T-helper 9 cell (primary cell): Measurements from ENCODE around the gene GLCCI1.
"Not testable (repeated sequence)": the region's sequence is repeated elsewhere in the genome, so short reads cannot be mapped to it uniquely, and the experiment has no call there.

Experiments used
- DNase-seq: peaks from one replicate; pipeline ENCODE4 v3.0.0-alpha.2; 2020

GLCCI1 gene

DNA sequence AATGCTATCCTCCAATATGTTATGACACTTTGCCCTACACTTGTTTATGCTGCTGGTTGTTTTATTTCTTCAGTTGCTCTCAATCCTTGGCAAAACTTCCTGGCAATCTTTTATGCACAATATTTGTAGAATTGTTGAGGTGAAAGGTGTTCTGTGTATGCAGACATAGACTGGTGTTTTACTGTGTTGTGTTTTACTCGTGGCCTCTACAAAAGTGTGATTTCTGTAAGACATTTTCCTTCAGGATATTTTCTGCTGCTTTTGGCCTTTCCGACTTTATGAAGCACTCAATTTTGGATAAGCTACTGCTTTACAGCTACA is 21.8 kb downstream of the GLCCI1 start:
- no peak for DNase-seq

DNA sequence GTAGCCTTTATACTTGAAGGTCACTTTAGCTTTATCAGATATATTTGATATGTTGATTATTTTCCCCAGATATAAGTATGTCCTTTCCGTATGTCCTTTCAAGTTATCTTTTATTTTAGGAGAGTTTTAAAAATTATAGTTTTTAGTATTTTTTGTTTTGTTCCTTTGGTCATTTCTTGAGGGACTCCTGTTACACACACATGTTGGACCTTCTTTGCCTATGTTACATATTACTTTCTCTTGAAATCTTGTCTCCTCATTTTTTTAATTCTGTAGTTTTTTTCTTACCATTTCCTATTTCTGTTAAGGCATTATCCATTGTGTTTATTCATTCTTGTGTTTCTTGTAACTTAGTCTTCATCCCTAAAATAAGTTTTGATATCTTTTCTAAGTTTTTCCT is 23.9 kb downstream of the GLCCI1 start:
- DNase-seq = no peak

DNA sequence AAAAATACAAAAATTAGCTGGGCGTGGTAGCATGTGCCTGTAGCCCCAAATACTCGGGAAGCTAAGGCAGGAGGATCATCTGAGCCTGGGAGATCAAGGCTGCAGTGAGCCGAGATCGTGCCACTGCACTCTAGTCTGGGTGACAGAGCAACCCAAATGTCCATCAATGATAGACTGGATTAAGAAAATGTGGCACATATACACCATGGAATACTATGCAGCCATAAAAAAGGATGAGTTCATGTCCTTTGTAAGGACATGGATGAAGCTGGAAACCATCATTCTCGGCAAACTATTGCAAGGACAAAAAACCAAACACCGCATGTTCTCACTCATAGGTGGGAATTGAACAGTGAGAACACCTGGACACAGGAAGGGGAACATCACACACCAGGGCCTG is 26.8 kb downstream of the GLCCI1 start:
- DNase-seq = not testable (repeated sequence)

DNA sequence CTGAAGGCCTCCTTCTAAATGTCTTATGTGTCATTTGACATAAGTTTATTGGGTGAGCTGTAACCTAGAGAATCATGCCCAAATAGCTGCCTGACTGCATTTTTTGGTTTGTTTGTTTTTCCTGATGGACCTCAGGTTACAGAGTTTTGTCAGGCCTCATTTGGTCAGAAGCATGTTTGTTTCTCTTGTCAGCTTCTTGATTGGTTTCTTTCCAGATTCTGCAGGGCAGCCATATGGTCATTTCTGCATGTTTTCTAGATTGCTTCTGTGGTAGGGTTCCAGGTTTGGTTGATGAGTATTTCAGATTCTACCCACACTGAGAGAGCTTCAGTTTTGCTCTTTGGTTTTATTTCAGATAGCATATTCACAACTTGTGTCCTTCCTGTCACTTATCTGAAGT is 28.0 kb downstream of the GLCCI1 start:
- DNase-seq = no peak

DNA sequence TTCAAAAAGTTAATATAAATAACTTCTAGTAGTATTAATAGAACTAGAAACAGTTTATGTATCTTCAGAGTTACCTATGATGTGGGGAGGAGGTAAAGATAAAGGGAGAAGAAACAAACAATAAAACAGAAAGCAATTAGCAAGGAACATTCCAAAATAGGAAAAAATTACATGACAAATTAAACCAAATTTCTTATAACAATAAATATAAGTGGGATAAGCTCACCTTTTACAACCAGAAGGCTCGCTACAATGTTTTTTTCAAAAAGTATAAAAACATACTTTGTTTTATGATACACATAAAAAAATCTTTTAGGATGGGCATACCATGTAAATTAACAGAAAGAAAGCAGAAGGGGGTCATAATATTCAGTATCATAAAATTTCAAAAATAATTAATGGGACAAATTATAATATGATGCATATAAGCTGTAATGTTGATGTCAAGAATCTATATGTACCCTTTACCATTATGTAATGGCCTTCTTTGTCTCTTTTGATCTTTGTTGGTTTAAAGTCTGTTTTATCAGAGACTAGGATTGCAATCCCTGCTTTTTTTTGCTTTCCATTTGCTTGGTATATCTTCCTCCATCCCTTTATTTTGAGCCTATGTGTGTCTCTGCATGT is 31.8 kb downstream of the GLCCI1 start:
- DNase-seq = no peak

DNA sequence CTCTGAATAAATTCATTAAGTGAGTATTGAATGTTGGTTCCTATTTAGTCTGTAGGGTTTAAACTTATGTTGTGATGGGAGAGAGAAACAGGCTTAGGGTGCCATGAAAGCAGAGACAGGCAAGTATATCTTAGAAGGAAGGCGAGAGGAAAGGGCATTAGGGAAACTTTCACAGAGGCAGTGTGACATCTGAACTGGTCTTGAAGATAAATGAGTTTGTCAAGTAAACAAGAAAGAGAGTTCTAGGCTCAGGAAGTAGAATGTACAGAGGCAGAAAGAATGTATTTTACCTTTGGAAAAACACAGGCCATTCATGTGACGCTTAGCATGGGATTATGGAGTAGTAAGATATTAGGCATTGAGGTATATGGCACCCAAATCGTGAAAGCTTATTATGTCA is 34.5 kb downstream of the GLCCI1 start:
- no peak for DNase-seq

DNA sequence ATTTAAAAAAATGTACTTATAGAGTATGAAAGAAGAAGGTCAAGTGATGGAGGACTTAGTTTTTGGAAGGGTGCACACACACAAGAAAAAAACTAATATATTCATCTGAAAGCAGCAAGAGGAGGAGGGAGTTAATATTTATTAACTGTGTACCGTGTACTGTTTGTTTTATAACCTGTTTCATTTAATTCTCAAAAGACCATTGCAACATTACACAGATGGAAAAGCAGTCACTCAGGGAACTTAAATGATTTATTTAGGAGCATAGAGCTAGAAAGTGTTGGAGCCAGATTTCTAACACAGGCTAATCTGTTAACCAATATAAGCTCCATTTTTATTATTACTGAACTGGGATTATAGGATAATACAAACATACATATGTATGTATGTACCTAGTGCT is 36.7 kb downstream of the GLCCI1 start:
- no peak for DNase-seq

DNA sequence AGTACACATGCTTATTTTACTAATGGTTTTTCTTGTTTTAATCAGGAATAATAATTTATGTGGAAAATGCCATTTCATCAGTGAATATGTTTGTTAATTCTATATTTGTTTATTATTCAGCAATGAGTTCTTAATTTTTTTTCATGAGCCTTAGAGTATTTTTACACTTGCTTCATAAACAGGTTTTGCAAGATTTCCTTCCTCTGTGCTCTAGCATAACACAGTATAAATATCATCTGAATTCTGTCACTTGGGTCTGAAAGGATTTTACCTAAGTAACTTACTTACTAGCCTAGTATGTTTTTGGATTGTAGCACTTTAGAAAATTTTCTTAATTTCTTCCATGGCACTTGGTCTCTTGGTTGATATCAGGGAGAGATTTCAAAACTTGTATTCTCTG is 45.8 kb downstream of the GLCCI1 start:
- no peak for DNase-seq

DNA sequence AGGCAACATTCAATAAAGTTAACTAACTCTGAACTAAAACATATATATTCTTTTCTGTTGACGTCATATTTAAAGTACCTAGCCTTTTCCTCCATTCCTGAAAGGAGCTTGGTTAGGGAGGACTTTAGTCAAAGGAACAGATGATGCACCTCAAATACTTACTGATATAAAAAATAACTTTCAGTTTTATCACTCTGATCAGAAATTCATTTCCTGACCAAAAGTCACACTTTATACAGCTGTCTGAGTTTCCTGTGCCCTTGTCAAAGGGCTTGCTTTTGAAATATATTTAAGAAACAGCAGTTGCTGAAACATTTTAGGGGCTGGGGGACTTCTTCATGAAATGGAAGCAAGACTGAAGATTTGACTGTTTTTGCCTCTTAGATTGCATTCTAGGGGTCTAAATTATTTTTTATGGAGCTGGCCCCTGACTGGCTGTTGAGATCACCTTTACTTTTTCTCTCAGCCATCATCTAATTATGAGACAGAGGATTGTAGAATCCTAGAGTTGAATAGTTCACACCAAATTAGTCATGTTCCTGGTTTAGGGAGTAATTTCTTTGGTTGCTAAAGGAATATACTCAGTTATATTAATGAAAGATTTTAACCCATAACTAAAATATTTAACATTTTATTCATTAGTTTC is 46.6 kb downstream of the GLCCI1 start:
- DNase-seq = no peak

DNA sequence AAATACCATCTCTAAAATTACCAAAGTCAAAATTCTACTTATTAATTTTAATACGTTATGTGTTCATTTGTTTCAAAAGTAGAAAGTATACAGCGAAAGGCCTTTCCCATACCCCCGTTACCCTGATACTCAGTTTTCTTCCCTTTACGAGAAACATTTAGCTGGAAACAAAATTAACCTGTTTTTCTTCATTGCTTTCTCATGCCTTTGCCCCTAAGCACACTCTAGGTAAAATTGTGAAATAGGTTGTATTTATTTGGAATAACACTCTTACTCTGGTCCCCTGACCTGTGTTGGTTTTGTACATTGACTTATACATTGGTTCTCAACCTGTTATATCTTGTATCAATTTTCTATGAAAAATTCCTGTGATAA is 47.1 kb downstream of the GLCCI1 start:
- no peak for DNase-seq

DNA sequence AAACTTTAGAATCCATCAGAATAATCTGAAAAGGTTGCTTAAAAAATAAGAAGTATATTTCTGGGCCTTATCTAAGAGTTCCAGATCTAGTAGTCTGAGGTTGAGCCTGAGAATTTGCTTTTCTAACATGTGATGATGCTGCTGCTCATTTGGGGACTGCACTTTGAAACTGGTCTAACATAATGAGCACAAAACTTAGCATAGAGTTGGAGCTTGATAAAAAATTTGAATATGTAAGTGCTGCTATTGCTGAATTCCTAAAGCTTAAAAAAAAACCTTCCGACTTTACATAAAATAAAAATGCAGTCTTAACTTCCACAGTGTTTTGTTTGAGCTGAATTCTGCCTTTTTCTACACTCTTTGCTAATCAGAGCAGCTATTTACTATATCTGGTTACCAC is 48.8 kb downstream of the GLCCI1 start:
- DNase-seq = no peak

DNA sequence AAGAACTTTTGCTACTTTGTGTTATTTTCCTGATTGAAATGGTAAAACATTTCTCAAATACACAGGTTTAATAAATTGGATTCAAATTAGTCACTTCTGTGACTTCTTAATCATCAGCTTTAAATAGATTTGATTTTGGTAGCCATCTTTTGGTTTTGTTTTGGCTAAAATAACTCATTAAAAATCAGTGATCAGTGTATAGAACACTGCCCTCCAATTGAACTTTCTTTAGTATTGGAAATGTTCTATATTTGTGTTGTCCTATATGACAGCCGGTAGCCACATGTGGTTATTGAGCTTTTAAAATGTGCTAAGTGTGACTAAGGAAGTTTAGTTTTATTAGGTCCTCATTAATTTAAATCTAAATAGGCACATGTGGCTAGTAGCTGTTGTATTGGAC is 50.4 kb downstream of the GLCCI1 start:
- no peak for DNase-seq

DNA sequence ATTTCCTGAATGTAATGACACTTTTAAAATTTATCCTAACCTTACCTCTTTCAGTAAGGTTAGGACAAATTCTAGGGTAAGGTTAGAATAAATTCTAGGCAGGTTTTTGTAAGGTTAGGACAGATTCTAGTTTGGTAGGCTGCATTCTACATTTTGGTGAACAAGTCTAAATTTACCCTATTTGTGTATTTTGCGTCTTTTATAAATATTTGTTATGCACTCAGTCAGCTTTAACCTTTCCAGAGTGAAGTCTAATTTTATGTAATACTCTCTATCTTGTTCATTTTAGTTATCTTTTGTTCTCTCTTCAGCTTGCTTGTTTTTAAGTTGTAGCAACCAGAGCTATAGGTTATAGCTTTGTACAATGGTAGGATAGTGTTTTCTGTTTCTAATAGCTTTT is 54.0 kb downstream of the GLCCI1 start:
- no peak for DNase-seq

DNA sequence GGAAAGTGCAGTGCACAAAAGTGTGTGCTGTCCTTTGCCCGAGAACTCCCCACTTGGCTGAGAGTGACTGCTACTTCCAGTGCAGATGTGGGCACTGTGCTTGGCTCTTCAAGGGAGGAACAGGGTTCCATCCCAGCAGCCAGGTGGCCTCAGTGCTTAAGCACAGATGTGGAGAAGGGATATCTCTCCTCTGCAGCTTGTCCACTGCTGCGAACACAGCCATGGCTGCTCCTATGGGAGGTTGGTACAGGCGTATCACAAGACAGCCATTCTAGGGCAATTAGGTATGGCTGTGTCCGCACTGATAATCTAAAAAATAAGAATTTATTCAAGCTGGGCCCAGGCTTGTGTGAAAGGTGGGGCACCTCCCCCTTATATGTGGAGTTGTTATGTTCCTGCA is 66.6 kb downstream of the GLCCI1 start:
- no peak for DNase-seq

DNA sequence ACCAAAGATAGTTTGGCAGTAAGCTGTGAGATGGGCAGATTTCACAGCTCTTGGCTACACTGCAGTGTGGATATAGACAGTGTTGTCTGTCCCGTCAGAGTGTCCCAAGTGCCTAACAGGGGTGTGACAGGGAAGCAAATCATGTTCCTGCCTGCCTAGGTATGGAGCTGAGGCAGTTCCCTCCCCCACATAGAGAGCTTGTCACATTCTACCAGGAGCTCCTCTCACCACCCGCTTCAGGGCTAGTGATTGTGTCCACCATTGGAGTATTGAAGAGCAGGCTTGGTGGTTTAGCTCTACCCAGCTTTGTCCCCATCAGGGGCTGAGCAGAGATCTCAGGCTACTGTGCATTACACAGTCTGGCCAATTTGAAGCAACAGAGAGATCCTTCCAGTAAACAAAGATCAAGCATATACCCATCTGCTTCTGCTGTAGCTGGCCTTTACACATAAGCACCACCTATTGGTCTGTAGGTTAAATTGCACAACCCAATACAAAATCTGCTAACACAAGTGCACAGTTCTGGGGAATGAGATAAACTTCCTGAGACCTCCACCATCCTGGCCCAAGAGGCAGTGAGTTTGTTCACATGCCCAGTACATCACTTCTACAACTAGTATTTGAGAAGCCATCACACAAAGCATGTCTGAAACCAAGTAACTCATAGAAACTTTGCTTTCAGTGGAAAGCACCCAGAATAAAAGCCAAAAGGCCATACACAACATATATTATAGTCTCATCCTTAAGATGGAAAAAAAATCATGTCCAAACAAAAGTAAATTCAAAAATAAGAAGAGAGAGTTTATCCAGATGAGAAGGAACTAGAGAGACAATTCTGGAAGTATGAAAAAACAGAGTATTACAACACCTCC is 67.3 kb downstream of the GLCCI1 start:
- DNase-seq = no peak

DNA sequence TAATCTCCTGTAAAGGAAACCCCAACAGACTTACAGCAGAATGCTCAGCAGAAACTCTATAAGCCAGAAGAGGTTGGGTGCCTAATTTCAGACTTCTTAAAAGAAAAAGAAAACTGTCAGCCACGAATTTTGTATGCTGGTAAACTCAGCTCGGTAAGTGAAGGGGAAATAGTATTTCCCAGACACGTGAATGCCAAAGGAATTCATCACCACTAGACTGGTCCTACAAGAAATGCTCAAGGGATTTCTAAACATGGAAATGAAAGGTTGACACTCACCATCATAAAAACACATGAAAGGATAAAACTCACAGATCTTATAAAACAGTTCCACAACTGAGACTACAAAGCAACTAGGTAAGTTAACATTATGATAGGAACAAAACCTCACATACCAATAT is 68.6 kb downstream of the GLCCI1 start:
- no peak for DNase-seq

DNA sequence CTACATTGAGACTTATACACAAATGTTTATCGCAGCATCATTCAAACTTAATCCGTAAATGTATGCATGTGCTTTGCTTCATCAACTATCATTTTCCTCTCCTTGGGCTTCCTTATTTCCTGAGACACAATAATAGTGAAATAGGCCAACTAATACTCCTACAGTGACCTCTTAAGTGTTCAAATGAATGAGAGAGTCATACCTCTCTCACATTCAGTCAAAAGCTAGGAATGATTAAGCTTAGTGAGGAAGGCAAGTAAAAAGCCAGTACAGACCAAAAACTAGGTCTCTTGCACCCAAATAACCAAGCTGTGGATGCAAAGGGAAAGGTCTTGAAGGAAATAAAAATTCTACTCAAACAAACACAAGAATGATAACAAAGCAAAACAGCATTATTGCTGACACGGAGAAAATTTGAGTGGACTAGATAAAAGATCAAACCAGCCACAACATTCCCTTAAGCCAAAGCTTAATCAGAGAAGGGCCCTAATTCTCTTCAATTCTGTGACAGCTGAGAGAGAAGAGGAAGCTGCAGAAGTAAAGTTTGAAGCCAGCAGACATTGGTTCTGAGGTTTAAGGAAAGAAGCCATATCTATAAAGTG is 72.3 kb downstream of the GLCCI1 start:
- no peak for DNase-seq

DNA sequence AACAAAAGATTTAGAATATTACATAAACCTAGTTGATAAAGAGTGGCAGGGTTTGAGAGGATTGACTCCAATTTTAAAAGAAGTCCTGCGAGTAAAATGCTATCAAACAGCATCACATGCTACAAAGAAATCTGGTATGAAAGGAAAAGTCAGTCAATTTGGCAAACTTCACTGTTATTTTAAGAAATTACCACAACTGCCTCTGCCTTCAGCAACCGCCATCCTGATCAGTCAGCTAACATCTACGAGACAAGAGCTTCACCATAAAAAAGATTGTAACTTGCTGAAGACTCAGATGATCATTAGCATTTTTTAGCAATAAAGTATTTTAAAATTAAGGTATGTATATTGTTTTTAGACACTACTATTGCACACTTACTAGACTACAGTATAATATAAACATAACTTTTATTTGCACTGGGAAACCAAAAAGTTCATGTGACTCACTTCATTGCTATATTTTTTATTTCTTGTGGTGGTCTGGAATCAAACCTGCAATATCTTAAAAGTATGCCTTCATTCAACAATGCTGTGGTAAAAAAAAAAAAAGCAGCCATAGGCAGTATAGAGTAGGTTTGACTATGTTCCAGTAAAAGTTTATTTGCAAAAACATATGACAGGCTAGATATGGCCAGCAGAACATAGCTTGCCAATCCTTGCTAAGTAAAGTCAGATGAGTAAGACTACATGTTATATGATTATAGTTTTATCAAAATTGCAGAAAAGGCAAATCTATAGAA is 74.4 kb downstream of the GLCCI1 start:
- no peak for DNase-seq

DNA sequence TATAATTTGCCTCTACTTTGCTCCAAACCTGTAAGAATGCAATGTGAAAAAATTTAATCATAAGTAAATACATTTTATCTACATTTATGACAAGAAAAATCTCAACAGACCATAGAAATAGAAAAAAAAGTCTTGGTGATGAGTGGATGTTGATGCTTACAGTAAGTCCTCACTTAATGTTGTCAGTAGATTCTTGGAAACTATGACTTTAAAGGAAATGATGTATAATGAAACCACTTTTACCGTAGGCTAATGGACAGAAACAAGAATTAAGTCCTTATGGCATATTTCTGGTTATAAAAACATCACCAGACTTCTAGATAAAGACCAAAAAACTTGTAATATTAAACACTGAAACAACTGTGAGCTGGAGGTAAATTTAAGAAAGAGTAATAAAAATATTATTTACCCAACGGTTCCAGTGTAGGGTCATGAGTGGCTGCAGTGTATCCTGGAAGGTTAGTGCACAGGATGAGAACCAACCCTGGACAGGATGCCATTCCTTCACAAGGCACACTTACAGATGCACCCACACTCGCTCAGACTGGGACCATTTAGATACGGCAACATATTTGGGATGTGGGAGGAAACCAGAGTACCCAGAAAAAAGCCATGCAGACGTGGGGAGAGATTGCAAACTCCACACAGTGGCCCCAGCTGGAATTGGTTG is 76.3 kb downstream of the GLCCI1 start:
- DNase-seq = no peak

DNA sequence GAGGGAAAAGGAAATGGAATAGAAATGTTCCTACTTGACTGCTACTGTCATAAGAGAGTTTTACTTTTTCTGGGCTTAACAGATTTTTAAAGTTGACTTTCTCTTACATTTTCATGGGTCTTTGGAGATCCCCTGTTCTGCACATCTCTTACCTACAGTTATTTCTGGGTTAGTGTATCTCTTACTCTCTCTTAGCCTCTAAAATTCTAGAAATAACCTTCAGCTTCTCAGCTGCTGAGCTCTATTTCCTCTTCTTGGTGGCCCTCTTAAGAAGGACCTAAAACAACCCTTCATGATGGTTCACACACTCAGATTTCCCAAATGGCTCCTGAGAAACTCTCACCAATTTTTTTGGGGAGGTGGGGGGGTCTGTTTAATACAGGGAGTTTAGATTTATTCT is 79.5 kb downstream of the GLCCI1 start:
- not testable (repeated sequence) for DNase-seq

DNA sequence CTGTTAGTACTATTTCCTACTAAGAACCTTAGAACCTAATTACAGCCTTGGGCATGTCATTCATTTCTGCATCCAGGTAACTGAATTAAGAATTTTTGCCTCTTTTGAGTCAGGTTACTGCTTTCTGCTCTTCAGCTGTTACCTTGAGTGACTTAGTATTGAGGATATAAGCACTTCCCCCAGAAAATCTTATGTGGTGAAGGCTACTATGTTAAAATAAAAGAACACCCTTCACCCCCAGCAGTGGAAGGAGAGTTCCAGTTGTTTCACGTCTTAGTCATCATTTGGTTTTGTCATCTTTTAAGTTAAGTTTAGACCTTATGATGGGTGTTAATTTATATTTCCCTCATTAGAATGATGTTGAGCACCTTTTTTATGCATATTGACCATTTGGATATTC is 82.8 kb downstream of the GLCCI1 start:
- no peak for DNase-seq

DNA sequence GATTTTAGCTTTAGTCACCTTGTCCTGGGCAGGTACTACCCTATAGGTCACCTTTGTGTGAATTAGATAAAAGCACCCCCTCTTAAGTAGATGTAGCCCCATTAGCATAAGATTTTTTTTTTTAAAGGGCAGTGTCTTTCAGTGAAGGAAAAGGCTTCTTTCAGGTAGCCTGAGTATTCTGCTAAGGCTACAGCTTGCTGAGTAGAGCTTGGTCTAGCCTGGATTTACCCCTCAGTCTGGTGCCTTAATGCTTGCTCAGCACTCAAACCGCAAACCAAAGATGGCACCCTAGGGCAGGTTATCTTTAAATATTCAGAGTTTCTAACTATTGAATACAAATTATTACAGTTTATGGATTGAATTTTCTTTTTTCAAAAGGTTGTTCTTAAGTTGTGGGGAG is 83.4 kb downstream of the GLCCI1 start:
- no peak for DNase-seq

DNA sequence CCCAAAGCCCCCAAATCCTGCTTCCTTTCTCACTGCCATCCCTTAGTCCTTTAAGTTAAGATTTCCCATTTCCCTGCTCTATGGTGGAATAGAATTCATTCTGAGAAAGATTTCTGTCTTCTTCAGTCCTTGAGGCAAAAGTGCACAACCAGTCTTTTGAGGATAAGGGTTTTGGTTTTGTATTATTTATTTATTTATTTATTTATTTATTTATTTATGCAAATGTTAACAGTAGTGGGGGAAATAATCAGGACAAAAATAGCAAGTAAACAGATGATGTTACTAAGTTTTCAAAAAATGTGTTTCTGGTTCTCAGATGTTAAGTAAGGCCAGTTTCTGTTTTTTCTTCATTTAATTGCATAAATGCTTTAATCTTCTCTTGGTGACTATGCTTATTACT is 84.2 kb downstream of the GLCCI1 start:
- no peak for DNase-seq
